Measurements from ENCODE around the gene PRR12.

PRR12 gene

GRCh38 chr19:49641688-49642491 is 50.9 kb downstream of the PRR12 start, which contains the start of gene SCAF1 (continued):
- no peak for TF ChIP-seq ZNF146 (tag by site-specific recombination; IDR thresholded peaks at IDR 0.05)
- no peak for TF ChIP-seq HOXD13 (CRISPR knock-in tag; IDR thresholded peaks at IDR 0.05; ENCODE audit: borderline replicate concordance)
- TF ChIP-seq ZNF776 (tag by site-specific recombination; IDR thresholded peaks at IDR 0.05; ENCODE audit: borderline replicate concordance): no peak
- peak; percentile 98 for TF ChIP-seq KLF9 (tag by site-specific recombination; IDR thresholded peaks at IDR 0.05; ENCODE audit: low read depth)
- TF ChIP-seq RBAK (tag by site-specific recombination; IDR thresholded peaks at IDR 0.05): no peak
- TF ChIP-seq ZFP37 (tag by site-specific recombination; IDR thresholded peaks at IDR 0.05): peak; percentile 66
- no peak for TF ChIP-seq ZBTB44 (tag by site-specific recombination; IDR thresholded peaks at IDR 0.05)
- peak; percentile 7 for TF ChIP-seq ZBTB20 (tag by site-specific recombination; IDR thresholded peaks at IDR 0.05)
- no peak for TF ChIP-seq HIC1 (tag by site-specific recombination; IDR thresholded peaks at IDR 0.05)
- peak; percentile 84 for TF ChIP-seq YY2 (tag by site-specific recombination; IDR thresholded peaks at IDR 0.05)
- no peak for TF ChIP-seq ZNF639 (tag by site-specific recombination; IDR thresholded peaks at IDR 0.05)
- no peak for TF ChIP-seq ZNF610 (tag by site-specific recombination; IDR thresholded peaks at IDR 0.05; ENCODE audit: borderline replicate concordance)
- TF ChIP-seq ZFP41 (tag by site-specific recombination; IDR thresholded peaks at IDR 0.05; ENCODE audit: borderline replicate concordance): no peak
- no peak for TF ChIP-seq ZNF837 (tag by site-specific recombination; IDR thresholded peaks at IDR 0.05)
- TF ChIP-seq ZNF660 (tag by site-specific recombination; IDR thresholded peaks at IDR 0.05): peak; percentile 18; the same call in 1 of the 2 replicates
- peak; percentile 75 for TF ChIP-seq ZNF580 (tag by site-specific recombination; IDR thresholded peaks at IDR 0.05)
- no peak for TF ChIP-seq INSM2 (tag by site-specific recombination; IDR thresholded peaks at IDR 0.05)
- no peak; the same call in 1 of the 2 replicates for TF ChIP-seq ZNF324 (tag by site-specific recombination; IDR thresholded peaks at IDR 0.05)
- no peak for TF ChIP-seq ZNF18 (tag by site-specific recombination; IDR thresholded peaks at IDR 0.05)
- peak; percentile 93 for TF ChIP-seq ZBTB10 (tag by site-specific recombination; IDR thresholded peaks at IDR 0.05)
- no peak for TF ChIP-seq ZNF571 (tag by site-specific recombination; IDR thresholded peaks at IDR 0.05)
- TF ChIP-seq ATF2 (tag by site-specific recombination; IDR thresholded peaks at IDR 0.05; ENCODE audit: low read depth): peak; percentile 95
- TF ChIP-seq ZNF223 (tag by site-specific recombination; IDR thresholded peaks at IDR 0.05): no peak
- no peak for TF ChIP-seq ZNF133 (tag by site-specific recombination; IDR thresholded peaks at IDR 0.05)
- TF ChIP-seq WT1 (tag by site-specific recombination; IDR thresholded peaks at IDR 0.05): no peak

All from HEK293 (cell line).